GM12878 (cell line): Measurements from ENCODE around the gene PGM2L1.

Experiments used
- CBFB ChIP-seq: IDR thresholded peaks from 2 replicates; pipeline ENCODE4 v1.6.1; 2016; ENCODE audit warnings: antibody characterized with exemption, low read depth
- CBX3 ChIP-seq: fragments of 200-600 bp; sonication (generic); IDR thresholded peaks from 2 replicates; pipeline ENCODE4 v1.6.1; 2016; ENCODE audit warnings: low read depth, borderline replicate concordance
- ESRRA ChIP-seq: IDR thresholded peaks from 2 replicates; pipeline ENCODE4 v1.6.1; 2012; ENCODE audit warnings: mild to moderate bottlenecking, low read length, improper control_type of control experiment
- JUND ChIP-seq: IDR thresholded peaks from 2 replicates; pipeline ENCODE4 v1.6.1; 2012; ENCODE audit warnings: low read depth, mild to moderate bottlenecking, low read length, improper control_type of control experiment, moderate library complexity
- POLR2A ChIP-seq: IDR thresholded peaks from 2 replicates; pipeline ENCODE4 v1.6.1; 2011; ENCODE audit warnings: low read depth, mild to moderate bottlenecking, low read length
- RAD51 ChIP-seq: fragments of 450-650 bp; IDR thresholded peaks from 2 replicates; pipeline ENCODE4 v1.6.1; 2016; ENCODE audit warnings: moderate library complexity, mild to moderate bottlenecking, inconsistent platforms
- TF ChIP-seq, protein P1 (sequence below), 3 experiments: IDR thresholded peaks in 2 of 3; conservative IDR thresholded peaks in 1 of 3; 2 replicates each; pipeline ENCODE4 v1.5.1; 2011; ENCODE audit warnings: low read depth in 3 of 3, low read length in 3 of 3, mild to moderate bottlenecking in 3 of 3, control low read depth in 2 of 3, moderate library complexity in 2 of 3, inconsistent platforms in 1 of 3, mixed read lengths in 1 of 3; ENCODE audit not compliant: control insufficient read depth in 2 of 3, insufficient read depth in 1 of 3; ENCODE audit errors: extremely low read depth in 1 of 3
- TF ChIP-seq, protein P2 (sequence below): IDR thresholded peaks from 2 replicates; pipeline ENCODE4 v1.6.1; 2012; ENCODE audit warnings: low read depth, low read length, improper control_type of control experiment
- TF ChIP-seq, protein P3 (sequence below): fragments of 450-650 bp; IDR thresholded peaks from 2 replicates; pipeline ENCODE4 v1.6.1; 2018; ENCODE audit warnings: mild to moderate bottlenecking, low read depth, moderate library complexity; ENCODE audit not compliant: partially characterized antibody

DNA sequence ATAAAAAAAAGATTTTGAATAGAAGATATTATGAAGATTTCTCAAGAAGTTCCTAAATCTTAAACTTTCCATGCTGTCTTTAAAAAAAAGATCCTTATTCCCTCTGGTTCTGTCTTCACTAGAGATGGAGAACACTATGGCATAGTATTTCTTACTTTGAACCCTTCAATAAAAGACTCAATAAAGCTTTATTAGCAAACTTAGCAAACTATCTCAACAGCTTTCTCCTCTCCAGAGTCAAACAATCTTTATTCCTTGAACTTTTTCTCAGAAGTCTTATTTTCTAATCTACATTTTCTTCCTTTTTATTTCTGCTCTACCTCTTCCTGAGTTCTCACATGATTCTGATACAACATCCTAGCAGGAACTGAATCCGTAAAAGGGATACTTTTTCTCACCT, 65.0 kb downstream of the PGM2L1 start:
- TF ChIP-seq, protein P1, sequence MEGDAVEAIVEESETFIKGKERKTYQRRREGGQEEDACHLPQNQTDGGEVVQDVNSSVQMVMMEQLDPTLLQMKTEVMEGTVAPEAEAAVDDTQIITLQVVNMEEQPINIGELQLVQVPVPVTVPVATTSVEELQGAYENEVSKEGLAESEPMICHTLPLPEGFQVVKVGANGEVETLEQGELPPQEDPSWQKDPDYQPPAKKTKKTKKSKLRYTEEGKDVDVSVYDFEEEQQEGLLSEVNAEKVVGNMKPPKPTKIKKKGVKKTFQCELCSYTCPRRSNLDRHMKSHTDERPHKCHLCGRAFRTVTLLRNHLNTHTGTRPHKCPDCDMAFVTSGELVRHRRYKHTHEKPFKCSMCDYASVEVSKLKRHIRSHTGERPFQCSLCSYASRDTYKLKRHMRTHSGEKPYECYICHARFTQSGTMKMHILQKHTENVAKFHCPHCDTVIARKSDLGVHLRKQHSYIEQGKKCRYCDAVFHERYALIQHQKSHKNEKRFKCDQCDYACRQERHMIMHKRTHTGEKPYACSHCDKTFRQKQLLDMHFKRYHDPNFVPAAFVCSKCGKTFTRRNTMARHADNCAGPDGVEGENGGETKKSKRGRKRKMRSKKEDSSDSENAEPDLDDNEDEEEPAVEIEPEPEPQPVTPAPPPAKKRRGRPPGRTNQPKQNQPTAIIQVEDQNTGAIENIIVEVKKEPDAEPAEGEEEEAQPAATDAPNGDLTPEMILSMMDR (IDR thresholded peaks at IDR 0.05 in 2 of 3, conservative IDR thresholded peaks at IDR 0.05 in 1 of 3; ENCODE audit: control insufficient read depth in 2 of 3, extremely low read depth in 1 of 3, insufficient read depth in 1 of 3, low read depth in 3 of 3, low read length in 3 of 3): no peak
- TF ChIP-seq, protein P2, sequence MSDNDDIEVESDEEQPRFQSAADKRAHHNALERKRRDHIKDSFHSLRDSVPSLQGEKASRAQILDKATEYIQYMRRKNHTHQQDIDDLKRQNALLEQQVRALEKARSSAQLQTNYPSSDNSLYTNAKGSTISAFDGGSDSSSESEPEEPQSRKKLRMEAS: no peak
- TF ChIP-seq RAD51 (no peak), ESRRA (no peak), JUND (no peak), CBFB (no peak), CBX3 (no peak), POLR2A (no peak)
- TF ChIP-seq, protein P3, sequence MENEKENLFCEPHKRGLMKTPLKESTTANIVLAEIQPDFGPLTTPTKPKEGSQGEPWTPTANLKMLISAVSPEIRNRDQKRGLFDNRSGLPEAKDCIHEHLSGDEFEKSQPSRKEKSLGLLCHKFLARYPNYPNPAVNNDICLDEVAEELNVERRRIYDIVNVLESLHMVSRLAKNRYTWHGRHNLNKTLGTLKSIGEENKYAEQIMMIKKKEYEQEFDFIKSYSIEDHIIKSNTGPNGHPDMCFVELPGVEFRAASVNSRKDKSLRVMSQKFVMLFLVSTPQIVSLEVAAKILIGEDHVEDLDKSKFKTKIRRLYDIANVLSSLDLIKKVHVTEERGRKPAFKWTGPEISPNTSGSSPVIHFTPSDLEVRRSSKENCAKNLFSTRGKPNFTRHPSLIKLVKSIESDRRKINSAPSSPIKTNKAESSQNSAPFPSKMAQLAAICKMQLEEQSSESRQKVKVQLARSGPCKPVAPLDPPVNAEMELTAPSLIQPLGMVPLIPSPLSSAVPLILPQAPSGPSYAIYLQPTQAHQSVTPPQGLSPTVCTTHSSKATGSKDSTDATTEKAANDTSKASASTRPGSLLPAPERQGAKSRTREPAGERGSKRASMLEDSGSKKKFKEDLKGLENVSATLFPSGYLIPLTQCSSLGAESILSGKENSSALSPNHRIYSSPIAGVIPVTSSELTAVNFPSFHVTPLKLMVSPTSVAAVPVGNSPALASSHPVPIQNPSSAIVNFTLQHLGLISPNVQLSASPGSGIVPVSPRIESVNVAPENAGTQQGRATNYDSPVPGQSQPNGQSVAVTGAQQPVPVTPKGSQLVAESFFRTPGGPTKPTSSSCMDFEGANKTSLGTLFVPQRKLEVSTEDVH: no peak
